Measurements from ENCODE around the gene PNPLA8.
"Not testable (repeated sequence)": the region's sequence is repeated elsewhere in the genome, so short reads cannot be mapped to it uniquely, and the experiment has no call there.

Gene PNPLA8

GRCh38 chr7:108557191-108557590 lies 31.3 kb upstream of the PNPLA8 start:
- Histone ChIP-seq H3K36me3 (ENCODE audit: control insufficient read depth in 1 of 2, insufficient read depth in 2 of 2, low read length in 2 of 2) (no peaks in the 10 kb centered on the region), H3K27ac (ENCODE audit: low read length) (no peak overlapping the region), H3K27me3 (ENCODE audit: low read depth, low read length) (no peaks in the 10 kb centered on the region), H3K4me1 (ENCODE audit: control insufficient read depth in 1 of 2, insufficient read depth in 2 of 2, low read length in 2 of 2) (no peaks in the 10 kb centered on the region), H3K9me3 (ENCODE audit: control insufficient read depth in 1 of 2, low read length in 2 of 2) (peaks cover 4 to 17% of the 10 kb centered on the region in 2 donors), H3K4me3 (ENCODE audit: low read depth in 1 of 2, low read length in 2 of 2) (no peak overlapping the region)

- not testable (repeated sequence) for H3K4me1 ChIP-seq (ENCODE audit: control insufficient read depth in 1 of 2, insufficient read depth in 2 of 2, low read length in 2 of 2); H3K36me3 ChIP-seq (ENCODE audit: control insufficient read depth in 1 of 2, insufficient read depth in 2 of 2, low read length in 2 of 2); H3K27me3 ChIP-seq (ENCODE audit: low read depth, low read length); H3K4me3 ChIP-seq (ENCODE audit: low read depth in 1 of 2, low read length in 2 of 2); H3K27ac ChIP-seq (ENCODE audit: low read length)
- peaks cover 4 to 17% of the 10 kb centered on the region in 2 donors for H3K9me3 ChIP-seq (ENCODE audit: control insufficient read depth in 1 of 2, low read length in 2 of 2)
Observed at GRCh38 chr7:108556665-108557064, 30.7 kb upstream of the PNPLA8 start.

GRCh38 chr7:108548141-108548896 lies 22.4 kb upstream of the PNPLA8 start:
- H3K9me3 ChIP-seq (ENCODE audit: control insufficient read depth in 1 of 2, low read length in 2 of 2); H3K4me3 ChIP-seq (ENCODE audit: low read depth in 1 of 2, low read length in 2 of 2); H3K27ac ChIP-seq (ENCODE audit: low read length); H3K4me1 ChIP-seq (ENCODE audit: control insufficient read depth in 1 of 2, insufficient read depth in 2 of 2, low read length in 2 of 2); H3K36me3 ChIP-seq (ENCODE audit: control insufficient read depth in 1 of 2, insufficient read depth in 2 of 2, low read length in 2 of 2); H3K27me3 ChIP-seq (ENCODE audit: low read depth, low read length): not testable (repeated sequence)

GRCh38 chr7:108541478-108541877 lies 15.5 kb upstream of the PNPLA8 start:
- Histone ChIP-seq H3K27me3 (ENCODE audit: low read depth, low read length) (no peaks in the 10 kb centered on the region), H3K9me3 (ENCODE audit: control insufficient read depth in 1 of 2, low read length in 2 of 2) (no peaks in the 10 kb centered on the region), H3K27ac (ENCODE audit: low read length) (no peak overlapping the region), H3K36me3 (ENCODE audit: control insufficient read depth in 1 of 2, insufficient read depth in 2 of 2, low read length in 2 of 2) (no peaks in the 10 kb centered on the region), H3K4me1 (ENCODE audit: control insufficient read depth in 1 of 2, insufficient read depth in 2 of 2, low read length in 2 of 2) (no peaks in the 10 kb centered on the region), H3K4me3 (ENCODE audit: low read depth in 1 of 2, low read length in 2 of 2) (no peak overlapping the region)

GRCh38 chr7:108538685-108539084 lies 12.8 kb upstream of the PNPLA8 start:
- H3K4me1 ChIP-seq (ENCODE audit: control insufficient read depth in 1 of 2, insufficient read depth in 2 of 2, low read length in 2 of 2); H3K27ac ChIP-seq (ENCODE audit: low read length); H3K36me3 ChIP-seq (ENCODE audit: control insufficient read depth in 1 of 2, insufficient read depth in 2 of 2, low read length in 2 of 2); H3K9me3 ChIP-seq (ENCODE audit: control insufficient read depth in 1 of 2, low read length in 2 of 2); H3K27me3 ChIP-seq (ENCODE audit: low read depth, low read length); H3K4me3 ChIP-seq (ENCODE audit: low read depth in 1 of 2, low read length in 2 of 2): not testable (repeated sequence)

- not testable (repeated sequence) for H3K4me3 ChIP-seq (ENCODE audit: low read depth in 1 of 2, low read length in 2 of 2); H3K36me3 ChIP-seq (ENCODE audit: control insufficient read depth in 1 of 2, insufficient read depth in 2 of 2, low read length in 2 of 2); H3K27me3 ChIP-seq (ENCODE audit: low read depth, low read length); H3K27ac ChIP-seq (ENCODE audit: low read length); H3K9me3 ChIP-seq (ENCODE audit: control insufficient read depth in 1 of 2, low read length in 2 of 2); H3K4me1 ChIP-seq (ENCODE audit: control insufficient read depth in 1 of 2, insufficient read depth in 2 of 2, low read length in 2 of 2)
Observed at GRCh38 chr7:108538236-108538635, 12.3 kb upstream of the PNPLA8 start.

- Histone ChIP-seq H3K27ac (ENCODE audit: low read length) (no peak overlapping the region), H3K27me3 (ENCODE audit: low read depth, low read length) (no peaks in the 10 kb centered on the region), H3K9me3 (ENCODE audit: control insufficient read depth in 1 of 2, low read length in 2 of 2) (no peaks in the 10 kb centered on the region), H3K36me3 (ENCODE audit: control insufficient read depth in 1 of 2, insufficient read depth in 2 of 2, low read length in 2 of 2) (no peaks in the 10 kb centered on the region), H3K4me1 (ENCODE audit: control insufficient read depth in 1 of 2, insufficient read depth in 2 of 2, low read length in 2 of 2) (no peaks in the 10 kb centered on the region), H3K4me3 (ENCODE audit: low read depth in 1 of 2, low read length in 2 of 2) (no peak overlapping the region)
Observed at GRCh38 chr7:108537229-108537628, 11.3 kb upstream of the PNPLA8 start.

- Histone ChIP-seq H3K27ac (ENCODE audit: low read length) (no peak overlapping the region), H3K27me3 (ENCODE audit: low read depth, low read length) (no peaks in the 10 kb centered on the region), H3K36me3 (ENCODE audit: control insufficient read depth in 1 of 2, insufficient read depth in 2 of 2, low read length in 2 of 2) (no peaks in the 10 kb centered on the region), H3K9me3 (ENCODE audit: control insufficient read depth in 1 of 2, low read length in 2 of 2) (no peaks in the 10 kb centered on the region), H3K4me1 (ENCODE audit: control insufficient read depth in 1 of 2, insufficient read depth in 2 of 2, low read length in 2 of 2) (no peaks in the 10 kb centered on the region), H3K4me3 (ENCODE audit: low read depth in 1 of 2, low read length in 2 of 2) (no peak overlapping the region)
Observed at GRCh38 chr7:108535744-108536143, 9.8 kb upstream of the PNPLA8 start.

- Histone ChIP-seq H3K4me3 (ENCODE audit: low read depth in 1 of 2, low read length in 2 of 2) (no peak overlapping the region), H3K27me3 (ENCODE audit: low read depth, low read length) (no peaks in the 10 kb centered on the region), H3K27ac (ENCODE audit: low read length) (no peak overlapping the region), H3K36me3 (ENCODE audit: control insufficient read depth in 1 of 2, insufficient read depth in 2 of 2, low read length in 2 of 2) (no peaks in the 10 kb centered on the region), H3K9me3 (ENCODE audit: control insufficient read depth in 1 of 2, low read length in 2 of 2) (no peaks in the 10 kb centered on the region), H3K4me1 (ENCODE audit: control insufficient read depth in 1 of 2, insufficient read depth in 2 of 2, low read length in 2 of 2) (no peaks in the 10 kb centered on the region)
Observed at GRCh38 chr7:108535257-108535656, 9.3 kb upstream of the PNPLA8 start.

GRCh38 chr7:108533712-108534111 lies 7.8 kb upstream of the PNPLA8 start:
- H3K9me3 ChIP-seq (ENCODE audit: control insufficient read depth in 1 of 2, low read length in 2 of 2), result no peaks in the 10 kb centered on the region
- H3K4me1 ChIP-seq (ENCODE audit: control insufficient read depth in 1 of 2, insufficient read depth in 2 of 2, low read length in 2 of 2), result no peaks in the 10 kb centered on the region
- H3K36me3 ChIP-seq (ENCODE audit: control insufficient read depth in 1 of 2, insufficient read depth in 2 of 2, low read length in 2 of 2), result no peaks in the 10 kb centered on the region
- H3K27ac ChIP-seq (ENCODE audit: low read length), result no peak overlapping the region
- H3K4me3 ChIP-seq (ENCODE audit: low read depth in 1 of 2, low read length in 2 of 2), result no peak overlapping the region
- H3K27me3 ChIP-seq (ENCODE audit: low read depth, low read length), result no peaks in the 10 kb centered on the region

- H3K9me3 ChIP-seq (ENCODE audit: control insufficient read depth in 1 of 2, low read length in 2 of 2), result no peaks in the 10 kb centered on the region
- no peak overlapping the region for H3K4me3 ChIP-seq (ENCODE audit: low read depth in 1 of 2, low read length in 2 of 2)
- peaks cover 0 to 5% of the 10 kb centered on the region in 2 donors for H3K36me3 ChIP-seq (ENCODE audit: control insufficient read depth in 1 of 2, insufficient read depth in 2 of 2, low read length in 2 of 2)
- no peak overlapping the region for H3K27ac ChIP-seq (ENCODE audit: low read length)
- H3K4me1 ChIP-seq (ENCODE audit: control insufficient read depth in 1 of 2, insufficient read depth in 2 of 2, low read length in 2 of 2), result peaks cover 0 to 6% of the 10 kb centered on the region in 2 donors
- H3K27me3 ChIP-seq (ENCODE audit: low read depth, low read length), result no peaks in the 10 kb centered on the region
Observed at GRCh38 chr7:108529341-108529740, 3.4 kb upstream of the PNPLA8 start.

- Histone ChIP-seq H3K27ac (ENCODE audit: low read length) (peak overlapping the region; percentile 18), H3K4me1 (ENCODE audit: control insufficient read depth in 1 of 2, insufficient read depth in 2 of 2, low read length in 2 of 2) (peaks cover 0 to 15% of the 10 kb centered on the region in 2 donors), H3K4me3 (ENCODE audit: low read depth in 1 of 2, low read length in 2 of 2) (no peak overlapping the region), H3K9me3 (ENCODE audit: control insufficient read depth in 1 of 2, low read length in 2 of 2) (no peaks in the 10 kb centered on the region), H3K36me3 (ENCODE audit: control insufficient read depth in 1 of 2, insufficient read depth in 2 of 2, low read length in 2 of 2) (peaks cover 0 to 5% of the 10 kb centered on the region in 2 donors), H3K27me3 (ENCODE audit: low read depth, low read length) (no peaks in the 10 kb centered on the region)
Observed at GRCh38 chr7:108528183-108528712, 2.3 kb upstream of the PNPLA8 start.
